HG03097 (cell line): ENCODE results near the gene PTOV1.

Experiments
- ATAC-seq: cut with Tn5 transposase; IDR thresholded peaks from one replicate; pipeline ENCODE4 v1.9.1; 2021; ENCODE audit not compliant: unreplicated experiment, low FRiP score

PTOV1 gene

DNA sequence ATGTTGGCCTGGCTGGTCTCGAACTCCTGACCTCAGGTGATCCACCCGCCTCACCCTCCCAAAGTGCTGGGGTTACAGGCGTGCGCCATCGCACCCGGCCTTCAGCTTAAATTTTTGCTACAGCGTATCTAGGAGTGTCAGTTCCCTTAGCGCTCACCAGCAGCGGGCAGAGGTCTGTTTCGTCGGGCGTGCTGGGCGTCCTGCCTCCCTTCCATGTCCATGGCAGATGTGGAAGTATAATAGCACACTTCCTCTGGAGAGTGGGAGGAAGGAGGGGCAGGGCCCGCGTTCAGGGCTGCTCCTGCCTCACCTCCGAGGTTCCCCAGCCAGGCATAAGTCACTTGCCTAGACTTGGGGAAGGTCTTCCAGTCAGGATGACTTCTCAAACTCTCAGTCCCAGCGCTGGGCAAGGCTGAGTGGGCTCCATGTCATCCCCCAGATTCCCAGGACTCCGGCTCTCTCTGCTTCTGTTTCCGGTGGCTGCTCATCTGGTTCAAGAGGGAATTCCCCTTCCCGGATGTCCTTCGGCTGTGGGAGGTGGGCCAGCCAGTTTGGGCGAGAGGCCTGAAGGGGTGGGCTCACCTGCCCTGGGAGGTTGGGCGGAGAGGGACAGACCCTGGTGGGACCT lies 36.2 kb downstream of the PTOV1 start:
- no peak for ATAC-seq

DNA sequence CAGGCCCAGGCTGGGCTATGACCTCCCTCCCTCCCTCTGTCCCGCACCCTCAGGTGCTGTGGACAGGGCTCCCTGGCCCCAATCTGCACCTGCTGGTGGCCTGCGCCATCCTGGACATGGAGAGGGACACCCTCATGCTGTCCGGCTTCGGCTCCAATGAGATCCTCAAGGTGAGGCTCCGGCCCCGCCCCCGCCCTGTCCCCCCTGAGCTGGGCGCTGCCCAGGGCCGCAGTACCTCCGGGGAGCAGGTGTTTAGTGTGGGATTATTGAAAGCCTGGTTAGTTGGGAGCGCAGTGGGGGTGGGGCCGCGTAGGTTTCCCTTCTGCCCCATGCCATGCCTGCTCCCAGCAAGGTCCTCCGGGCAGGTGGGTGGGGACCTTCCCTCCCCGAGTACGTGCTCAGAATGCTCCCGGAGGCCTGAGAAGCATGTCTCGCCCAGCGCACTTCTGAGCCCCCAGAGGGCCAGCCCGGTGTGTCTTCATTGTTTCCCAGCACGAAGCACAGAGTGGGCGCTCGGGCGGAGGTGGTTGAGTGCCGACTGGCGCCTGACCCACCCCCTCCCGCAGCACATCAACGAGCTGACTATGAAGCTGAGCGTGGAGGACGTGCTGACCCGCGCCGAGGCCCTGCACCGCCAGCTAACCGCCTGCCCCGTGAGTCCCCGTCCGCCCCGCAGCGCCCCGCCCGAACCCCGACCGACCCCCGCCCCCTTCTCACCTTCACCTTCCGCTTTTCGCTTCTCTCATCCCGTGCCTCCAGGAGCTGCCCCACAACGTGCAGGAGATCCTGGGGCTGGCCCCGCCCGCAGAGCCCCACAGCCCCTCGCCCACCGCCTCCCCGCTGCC lies 36.9 kb downstream of the PTOV1 start:
- no peak for ATAC-seq

DNA sequence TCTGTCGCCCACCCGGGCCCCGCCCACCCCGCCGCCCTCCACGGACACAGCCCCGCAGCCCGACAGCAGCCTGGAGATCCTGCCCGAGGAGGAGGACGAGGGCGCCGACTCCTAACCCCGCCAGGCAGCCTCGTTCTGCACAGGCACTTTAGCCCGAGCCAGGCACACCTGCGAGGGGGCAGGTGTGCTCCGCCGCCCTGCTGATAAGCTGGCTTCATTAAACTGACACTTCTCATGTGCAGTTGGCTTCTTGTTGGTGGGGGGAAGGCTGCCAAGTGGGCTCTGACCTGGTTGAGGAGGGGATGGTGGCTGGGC lies 37.5 kb downstream of the PTOV1 start:
- ATAC-seq: no peak

DNA sequence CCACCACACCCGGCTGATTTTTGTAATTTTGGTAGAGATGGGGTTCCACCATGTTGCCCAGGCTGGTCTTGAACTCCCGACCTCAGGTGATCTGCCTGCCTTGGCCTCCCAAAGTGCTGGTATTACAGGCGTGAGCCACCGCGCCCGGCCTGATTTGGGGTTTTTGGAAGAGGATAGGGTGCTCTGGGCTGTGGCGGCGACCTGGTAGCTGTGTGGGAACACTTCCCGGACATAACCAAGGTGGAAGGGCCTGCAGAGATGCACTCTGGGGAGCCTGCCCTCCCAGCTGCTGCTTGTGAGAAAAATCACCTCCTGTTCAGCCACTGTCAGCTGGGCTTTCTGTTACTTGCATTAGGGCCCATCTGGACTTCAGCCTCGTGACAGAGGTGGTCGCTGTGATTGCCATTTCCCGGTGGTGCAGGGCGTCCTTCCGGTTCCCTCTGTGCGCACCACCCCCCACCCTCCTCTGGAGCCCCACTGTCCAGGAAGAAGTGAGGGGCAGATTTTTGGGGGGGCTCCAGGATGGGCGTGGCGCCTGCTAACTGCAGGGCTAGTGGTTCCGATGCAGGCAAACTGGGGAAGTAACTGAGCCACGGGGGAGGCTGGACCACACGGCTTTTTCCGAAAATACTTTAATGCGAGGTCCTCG lies 38.2 kb downstream of the PTOV1 start:
- ATAC-seq: no peak

DNA sequence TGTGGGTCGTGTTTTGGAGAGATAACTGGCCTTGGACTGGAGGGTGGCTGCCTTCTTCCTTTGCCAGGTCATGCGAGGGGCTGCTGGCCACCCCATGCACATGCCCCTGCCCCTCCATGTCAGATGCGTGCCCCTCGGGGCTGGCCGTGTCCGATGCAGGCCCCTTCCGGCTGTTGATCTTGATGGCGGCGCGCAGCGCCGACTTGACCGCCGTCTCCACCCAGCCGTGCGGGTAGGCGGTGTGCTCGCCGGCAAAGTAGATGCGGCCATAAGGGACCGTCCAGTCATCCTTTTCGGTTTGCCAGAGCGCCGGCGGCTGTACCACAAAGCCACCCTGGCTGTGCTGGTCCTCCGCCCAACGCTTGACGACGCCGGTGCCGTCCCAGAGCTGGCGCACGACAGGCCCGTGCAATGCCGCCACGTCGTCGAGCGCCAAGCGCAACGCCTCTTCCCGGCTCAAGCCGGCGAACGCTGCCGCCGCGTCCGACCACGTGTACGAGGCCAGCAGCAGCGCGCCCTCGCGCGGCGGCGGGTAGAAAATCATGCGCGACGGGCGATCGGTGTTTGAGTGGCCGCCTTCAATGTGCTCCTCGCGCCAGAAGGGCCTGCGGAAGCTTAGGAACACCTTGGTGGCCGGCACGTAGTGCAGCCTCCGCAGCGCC lies 38.9 kb downstream of the PTOV1 start:
- ATAC-seq: no peak

DNA sequence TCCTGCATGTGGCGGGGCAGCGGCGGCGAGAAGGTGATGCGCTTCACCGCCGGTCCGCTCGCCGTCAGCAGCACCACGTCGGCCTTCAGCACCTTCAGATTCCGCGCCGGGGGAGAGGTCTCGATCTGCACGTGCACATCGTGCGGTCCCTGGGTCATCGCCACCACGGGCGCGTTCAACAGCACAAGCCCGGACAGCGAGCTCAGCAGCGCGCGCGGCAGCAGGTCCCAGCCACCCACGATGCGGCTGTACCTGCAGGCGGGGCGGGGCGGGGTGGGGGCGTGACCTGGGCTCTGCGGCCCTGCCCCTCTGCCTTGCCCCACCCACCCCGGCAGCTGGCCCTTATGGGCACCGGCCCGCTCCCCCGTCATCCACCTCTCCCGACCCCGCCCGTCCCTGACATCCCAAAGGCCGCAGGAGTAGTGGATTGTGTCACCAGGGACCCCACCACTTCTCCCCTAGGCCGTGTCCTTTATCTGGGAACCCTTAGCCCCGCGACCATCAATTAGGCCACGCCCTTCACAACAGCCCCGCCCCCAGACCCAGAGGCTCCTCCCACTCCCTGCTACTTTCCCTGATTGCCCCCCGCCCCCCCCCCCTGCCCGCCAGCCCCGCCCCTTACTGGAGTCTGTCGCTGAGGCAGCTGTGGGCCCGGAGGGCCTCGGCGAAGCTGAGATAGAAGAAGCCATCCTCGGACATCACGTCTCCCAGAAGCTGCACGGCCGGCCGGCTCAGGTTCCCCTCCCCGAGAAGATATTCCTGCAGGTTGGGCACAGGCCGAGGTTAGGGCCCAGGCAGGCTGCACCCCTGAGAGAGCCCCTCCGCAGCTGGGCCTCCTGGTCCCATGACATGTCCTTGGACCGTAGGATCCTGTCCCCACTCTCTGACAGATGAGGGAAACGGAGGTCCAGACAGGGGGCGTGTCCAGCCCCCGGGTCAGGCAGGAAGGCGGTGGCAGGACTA lies 39.7 kb downstream of the PTOV1 start:
- ATAC-seq: no peak

DNA sequence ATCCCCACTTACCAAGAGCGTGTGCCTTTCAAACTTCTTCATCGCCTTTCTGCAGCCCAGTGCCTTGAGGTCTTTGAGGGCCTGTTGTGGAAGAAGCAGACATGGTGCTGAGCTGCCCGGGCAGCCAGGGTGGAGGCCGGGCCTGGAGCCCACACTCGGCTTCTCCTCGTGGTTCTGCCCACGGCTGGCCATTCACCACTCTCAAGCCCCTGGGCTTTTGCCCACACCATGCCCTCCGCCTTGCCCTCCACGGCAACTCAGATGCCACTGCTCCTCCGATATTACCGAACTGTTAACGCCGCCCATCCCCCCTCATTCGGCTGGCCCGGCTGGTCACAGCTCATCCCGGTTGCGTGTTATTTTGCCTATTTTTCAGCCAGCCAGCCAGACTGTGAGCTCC lies 40.4 kb downstream of the PTOV1 start:
- ATAC-seq: no peak

DNA sequence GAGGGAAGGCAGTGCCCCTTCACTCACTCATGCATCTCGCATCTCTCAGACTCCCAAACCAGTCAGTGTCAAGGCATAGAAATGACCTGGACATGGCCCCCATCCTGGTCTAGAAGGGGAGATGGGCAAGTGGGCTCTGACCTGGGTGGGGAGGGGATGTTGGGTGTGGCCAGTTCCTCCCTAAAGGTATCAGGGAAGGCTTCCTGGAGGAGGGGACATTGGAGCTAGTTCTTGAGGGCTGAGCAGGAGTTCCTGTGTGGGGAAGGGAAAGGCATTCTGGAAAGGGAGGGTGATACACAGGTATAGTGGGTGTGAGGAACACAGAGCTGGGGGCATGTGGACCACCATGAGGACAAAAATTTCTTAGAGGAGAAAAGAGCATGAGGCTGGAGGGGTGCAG lies 41.8 kb downstream of the PTOV1 start:
- ATAC-seq: no peak

DNA sequence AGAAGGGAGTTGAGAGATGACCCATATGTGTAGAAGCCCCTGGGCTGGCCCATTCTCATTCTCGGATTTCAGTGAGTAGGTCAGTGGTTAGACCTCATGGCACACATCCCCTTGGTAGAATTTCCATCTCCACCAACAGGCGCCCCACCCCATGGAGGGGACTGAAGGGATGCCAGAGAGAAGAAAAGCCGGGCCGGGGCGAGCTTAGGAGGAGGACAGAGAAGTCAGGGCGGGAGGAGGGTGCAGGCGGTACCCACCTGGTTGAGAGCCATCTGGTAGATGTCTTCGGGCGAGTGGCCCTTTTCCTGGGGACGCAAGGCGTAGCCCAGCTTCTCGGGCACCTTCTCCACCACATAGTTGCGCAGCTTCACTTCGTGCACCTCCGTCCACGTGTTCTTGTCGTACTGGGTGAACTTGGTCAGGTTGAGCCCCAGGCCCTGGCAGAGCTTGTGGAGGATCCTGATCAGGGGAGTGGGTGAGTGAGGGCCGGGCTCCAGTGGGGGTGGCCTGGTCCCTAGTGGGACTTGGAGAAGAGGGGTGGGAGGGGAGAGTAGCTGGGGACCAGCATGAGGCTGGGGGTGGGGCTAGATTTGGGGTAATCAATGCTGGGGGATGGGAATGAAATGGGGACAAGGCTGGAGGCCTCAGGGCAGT lies 43.2 kb downstream of the PTOV1 start:
- no peak for ATAC-seq

DNA sequence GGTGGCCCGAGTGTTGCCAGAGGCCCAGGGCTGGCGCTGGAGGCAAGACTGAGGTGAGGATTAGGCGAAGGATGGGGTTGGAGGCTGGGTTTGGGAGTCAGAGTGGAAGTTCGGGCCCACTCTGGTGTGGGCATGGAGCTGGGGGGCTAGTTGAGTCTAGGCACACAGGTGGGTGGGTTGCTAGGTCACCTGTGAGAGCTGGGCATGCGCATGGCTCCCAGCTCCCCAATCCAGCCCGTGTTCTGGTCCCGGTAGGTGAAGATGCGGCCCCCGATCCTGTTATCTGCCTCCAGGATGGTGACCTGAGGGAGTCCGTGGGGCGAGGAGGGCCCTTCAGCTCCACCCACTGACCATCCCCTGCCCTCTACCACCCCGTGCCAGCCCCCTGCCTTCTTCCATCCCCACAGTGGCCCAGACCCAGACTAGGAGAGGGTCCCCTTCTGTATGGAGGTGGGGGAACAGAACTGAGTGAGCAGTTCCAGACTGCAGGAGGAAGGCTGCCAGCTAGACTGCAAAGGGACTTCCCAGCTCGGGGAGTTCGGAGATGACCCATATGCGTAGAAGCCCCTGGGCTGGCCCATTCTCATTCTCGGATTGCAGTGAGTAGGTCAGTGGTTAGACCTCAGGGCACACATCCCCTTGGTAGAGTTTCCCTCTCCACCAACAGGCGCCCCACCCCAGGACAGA lies 44.1 kb downstream of the PTOV1 start:
- no peak for ATAC-seq

DNA sequence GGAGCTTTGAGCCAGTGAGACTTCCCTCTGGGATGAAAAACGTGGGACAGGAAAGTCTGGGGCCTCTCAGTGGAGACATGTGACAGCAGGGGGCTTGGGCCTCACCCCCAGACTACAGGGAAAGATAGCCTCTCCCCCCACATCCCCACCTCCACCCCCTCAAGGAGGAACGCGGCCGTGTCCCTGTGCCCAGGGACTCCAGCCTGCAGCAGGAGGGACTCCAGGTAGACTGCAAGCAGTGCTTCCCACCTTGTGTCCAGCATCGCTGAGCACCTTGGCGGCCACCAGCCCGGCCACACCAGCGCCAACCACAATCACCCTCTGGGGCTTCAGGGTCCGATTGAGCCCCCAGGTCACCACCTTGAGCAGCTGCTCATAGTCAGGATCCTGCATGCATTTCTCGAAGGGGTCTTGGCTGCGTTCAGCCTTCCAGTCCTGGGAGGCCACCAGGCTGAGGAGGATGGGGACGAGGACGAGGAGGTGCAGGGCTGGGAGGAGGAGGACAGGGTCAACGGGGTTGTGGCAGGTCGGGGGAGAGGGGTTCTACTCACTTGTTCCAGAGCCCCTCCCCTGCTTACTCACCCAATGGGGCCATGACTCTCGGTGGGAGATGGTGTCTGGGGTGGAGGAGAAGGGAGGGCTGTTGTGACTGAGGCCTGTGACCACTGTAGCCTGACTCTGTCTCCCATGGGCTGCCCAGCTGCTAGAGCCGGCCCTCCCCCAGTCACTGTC lies 44.8 kb downstream of the PTOV1 start:
- ATAC-seq: no peak

DNA sequence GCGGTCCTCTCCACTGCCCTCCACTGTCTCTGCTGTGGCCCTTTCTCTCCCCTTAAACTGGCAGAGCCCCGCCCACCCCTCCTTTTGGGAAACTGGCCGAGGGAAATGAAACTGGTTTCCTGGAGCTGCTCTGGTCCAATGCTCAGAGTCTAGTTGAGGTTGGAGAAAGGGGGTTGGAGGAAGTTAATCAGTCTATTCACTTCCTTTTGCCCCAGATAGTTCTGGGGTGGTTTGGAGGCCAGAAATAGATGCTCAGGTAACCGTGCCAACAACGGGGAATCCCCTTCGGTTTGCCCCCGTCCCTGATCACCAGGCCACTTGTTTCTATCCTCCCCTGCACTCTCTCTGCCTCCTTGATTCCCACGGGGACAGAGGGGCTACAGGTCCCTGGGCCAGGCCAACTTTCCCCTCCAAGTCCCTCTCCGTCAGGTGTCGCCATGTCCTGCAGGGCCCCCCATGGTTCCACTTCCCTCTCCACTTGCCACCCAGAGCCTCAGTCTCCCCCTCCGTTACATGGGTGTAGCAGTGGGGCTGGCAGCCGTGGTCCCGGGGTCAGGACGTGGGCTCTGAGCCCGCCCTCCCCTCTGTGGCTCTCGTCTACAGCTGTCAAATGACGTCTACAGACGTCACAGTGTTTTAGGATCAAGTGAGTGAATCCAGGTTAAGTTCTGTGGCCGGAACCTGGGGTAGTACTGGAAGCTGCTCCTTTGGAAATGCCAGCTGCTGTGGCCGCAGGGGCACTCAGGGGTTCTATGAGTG lies 46.1 kb downstream of the PTOV1 start, which contains the start of gene IL4I1:
IL4I1 (minus strand) TSS at position 25 of the 759 bp plus-strand sequence. CDS start 727 bp downstream, outside the sequence.
- ATAC-seq: peak; percentile 61

DNA sequence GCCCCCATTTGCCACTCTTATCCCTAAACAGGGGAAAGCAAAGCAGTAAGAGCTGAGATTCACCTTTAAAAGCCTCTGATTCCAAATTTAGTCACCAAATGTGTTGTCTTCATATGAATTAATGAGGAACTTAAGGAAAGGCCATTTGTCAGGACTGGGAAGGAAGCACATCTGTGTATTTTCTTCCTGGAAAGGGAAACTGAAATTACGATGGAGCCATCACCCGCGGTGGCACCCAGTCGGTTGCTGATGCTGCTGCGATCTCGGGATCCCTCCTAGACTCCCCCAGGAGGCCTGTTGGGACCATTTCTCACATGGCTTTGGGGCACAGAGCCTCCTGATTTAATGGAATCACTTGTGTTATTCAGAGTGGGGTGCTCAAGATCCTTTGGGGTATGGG lies 53.2 kb downstream of the PTOV1 start:
- no peak for ATAC-seq

DNA sequence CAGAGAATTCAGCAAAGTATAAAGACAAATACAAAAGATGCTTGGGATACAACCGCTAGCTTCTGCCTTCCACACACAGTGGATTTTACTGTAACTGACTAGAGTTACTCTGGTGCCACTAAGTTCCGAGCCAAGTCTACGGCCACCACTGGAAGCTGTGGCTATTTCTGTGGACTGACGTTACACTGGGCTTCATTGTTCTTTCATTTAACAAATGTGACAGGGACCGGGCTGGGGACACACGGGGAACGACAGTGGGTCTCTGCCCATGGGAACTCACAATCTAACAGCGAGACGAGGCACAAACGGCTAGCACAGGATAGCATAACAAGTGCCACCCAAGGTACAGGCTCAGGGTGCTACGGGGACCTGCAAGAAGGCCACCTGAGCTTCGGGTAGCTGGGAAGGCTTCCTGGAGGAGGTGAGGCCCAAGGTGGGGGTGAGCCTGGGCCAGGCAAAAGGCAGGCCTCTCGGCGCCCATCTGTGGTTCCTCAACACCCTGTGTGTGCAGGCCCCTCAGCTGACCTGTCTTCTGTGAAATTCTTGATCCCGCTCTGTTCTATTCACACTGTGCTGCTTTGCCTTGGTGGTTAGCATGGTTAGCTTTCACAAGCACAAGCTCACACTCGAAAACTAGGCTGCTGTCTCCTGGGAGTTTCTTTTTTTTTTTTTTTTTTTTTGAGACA lies 56.1 kb downstream of the PTOV1 start:
- ATAC-seq: no peak

DNA sequence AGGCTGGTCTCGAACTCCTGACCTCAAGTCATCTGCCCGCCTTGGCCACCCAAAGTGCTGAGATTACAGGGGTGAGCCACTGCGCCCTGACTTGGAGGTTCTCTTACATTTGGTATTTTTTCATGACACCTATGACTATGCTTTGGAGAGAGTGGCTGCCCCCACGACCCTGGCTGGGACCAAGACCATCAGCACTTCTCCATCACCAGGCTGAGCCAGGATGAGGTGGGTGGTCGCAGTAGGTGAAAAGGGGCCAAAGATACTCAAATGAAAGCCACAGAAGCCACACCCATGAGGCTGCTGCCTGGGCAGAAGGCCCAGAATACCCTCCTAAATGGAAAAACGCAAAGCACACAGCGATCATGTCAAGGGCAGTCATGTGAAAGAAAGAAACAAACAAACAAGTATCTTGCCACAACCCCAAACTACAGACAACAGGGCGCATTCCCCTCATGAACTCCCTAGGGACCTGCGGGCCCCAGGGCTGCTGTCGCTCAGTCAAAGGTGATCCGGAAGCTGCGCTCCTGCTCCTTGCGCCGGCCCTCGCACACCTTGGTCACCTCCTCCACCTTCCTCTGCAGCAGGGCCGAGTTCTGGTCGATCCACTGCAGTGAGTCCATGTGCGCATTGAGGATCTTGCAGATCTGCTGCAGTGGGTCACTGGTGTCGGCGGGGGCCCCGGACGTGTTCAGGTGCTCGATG lies 56.9 kb downstream of the PTOV1 start:
- no peak for ATAC-seq
